WTC11 (cell line): ENCODE data around the gene DCT. TPM values are rescaled to one million over a fixed set of nuclear protein-coding genes. Genes with fewer than 3 reads are reported as not detected.

ENCODE experiments used
- ATAC-seq: fragments of 200-7000 bp; cut with Tn5 transposase; 2 replicates; pipeline ENCODE4 v1.10.0; 2021; ENCODE audit warnings: mild to moderate bottlenecking, moderate library complexity
- CTCF ChIA-PET: fragments of 300-600 bp; sonication (Branson Sonifier 250); formaldehyde crosslinking; loops from one replicate; lab custom pipeline; 2021; ENCODE audit warnings: antibody characterized with exemption; lab: Charles Lee
- POLR2A ChIA-PET: fragments of 350-600 bp; sonication (Branson Sonifier 250); formaldehyde crosslinking; loops from one replicate; lab custom pipeline; 2021; ENCODE audit warnings: antibody characterized with exemption; lab: Charles Lee
- DNase-seq: peaks from one replicate; pipeline ENCODE4 v3.0.0; 2021; ENCODE audit warnings: low spot score
- H3K27ac Mint-ChIP-seq: 2 replicates; pipeline ENCODE4 v1.8.0; 2021; ENCODE audit warnings: mixed read lengths
- H3K27me3 Mint-ChIP-seq: 2 replicates; pipeline ENCODE4 v1.8.0; 2021; ENCODE audit warnings: low read depth, mild to moderate bottlenecking, moderate library complexity, mixed read lengths
- H3K36me3 Mint-ChIP-seq: 2 replicates; pipeline ENCODE4 v1.8.0; 2021; ENCODE audit warnings: mixed read lengths
- H3K4me1 Mint-ChIP-seq: 2 replicates; pipeline ENCODE4 v1.8.0; 2022; ENCODE audit warnings: mixed read lengths
- H3K4me3 Mint-ChIP-seq: 2 replicates; pipeline ENCODE4 v1.8.0; 2021; ENCODE audit warnings: mild to moderate bottlenecking, moderate library complexity, mixed read lengths
- H3K9me3 Mint-ChIP-seq: 2 replicates; pipeline ENCODE4 v1.8.0; 2021; ENCODE audit warnings: mixed read lengths
- ATF2 ChIP-seq: sonication (generic); formaldehyde crosslinking; IDR thresholded peaks from 2 replicates; pipeline ENCODE4 v1.8.1; 2022; ENCODE audit warnings: low read depth, missing genetic modification reagents, borderline replicate concordance
- ATF3 ChIP-seq: sonication (generic); formaldehyde crosslinking; conservative IDR thresholded peaks from 2 replicates; pipeline ENCODE4 v1.8.1; 2022; ENCODE audit warnings: mild to moderate bottlenecking, missing genetic modification reagents
- ATF6 ChIP-seq: sonication (generic); formaldehyde crosslinking; IDR thresholded peaks from 2 replicates; pipeline ENCODE4 v1.8.1; 2023; ENCODE audit warnings: mild to moderate bottlenecking, missing genetic modification reagents
- CBFB ChIP-seq: sonication (generic); formaldehyde crosslinking; IDR thresholded peaks from 2 replicates; pipeline ENCODE4 v1.8.1; 2022; ENCODE audit warnings: mild to moderate bottlenecking, low read depth, missing genetic modification reagents
- E2F1 ChIP-seq: sonication (generic); formaldehyde crosslinking; IDR thresholded peaks from 2 replicates; pipeline ENCODE4 v1.8.0; 2022; ENCODE audit warnings: mild to moderate bottlenecking, missing genetic modification reagents
- E2F4 ChIP-seq: sonication (generic); formaldehyde crosslinking; IDR thresholded peaks from 2 replicates; pipeline ENCODE4 v1.8.1; 2022; ENCODE audit warnings: low read depth, mild to moderate bottlenecking, moderate library complexity, missing genetic modification reagents, borderline replicate concordance
- EMX1 ChIP-seq: fragments of 250-450 bp; sonication (Bioruptor Pico); IDR thresholded peaks from 2 replicates; pipeline ENCODE4 v1.8.0; 2021; ENCODE audit warnings: mild to moderate bottlenecking
- ESRRA ChIP-seq: sonication (generic); formaldehyde crosslinking; IDR thresholded peaks from 2 replicates; pipeline ENCODE4 v1.8.1; 2022; ENCODE audit warnings: mild to moderate bottlenecking, missing genetic modification reagents, borderline replicate concordance
- ETV6 ChIP-seq: sonication (generic); formaldehyde crosslinking; IDR thresholded peaks from 2 replicates; pipeline ENCODE4 v1.8.1; 2022; ENCODE audit warnings: mild to moderate bottlenecking, missing genetic modification reagents
- FOXP1 ChIP-seq: sonication (generic); formaldehyde crosslinking; IDR thresholded peaks from 2 replicates; pipeline ENCODE4 v1.8.0; 2022; ENCODE audit warnings: missing genetic modification reagents, mild to moderate bottlenecking, moderate library complexity, borderline replicate concordance
- JUN ChIP-seq: sonication (generic); formaldehyde crosslinking; IDR thresholded peaks from 2 replicates; pipeline ENCODE4 v1.8.0; 2023; ENCODE audit warnings: mild to moderate bottlenecking, missing genetic modification reagents
- KAT7 ChIP-seq: sonication (generic); formaldehyde crosslinking; IDR thresholded peaks from 2 replicates; pipeline ENCODE4 v1.8.1; 2023; ENCODE audit warnings: missing genetic modification reagents, mild to moderate bottlenecking, borderline replicate concordance
- MAX ChIP-seq: sonication (generic); formaldehyde crosslinking; IDR thresholded peaks from 2 replicates; pipeline ENCODE4 v1.8.0; 2022; ENCODE audit warnings: mild to moderate bottlenecking, missing genetic modification reagents
- MYBL2 ChIP-seq: sonication (generic); formaldehyde crosslinking; IDR thresholded peaks from 2 replicates; pipeline ENCODE4 v1.8.1; 2023; ENCODE audit warnings: mild to moderate bottlenecking, moderate library complexity, missing genetic modification reagents
- PRDM15 ChIP-seq: sonication (generic); formaldehyde crosslinking; IDR thresholded peaks from 2 replicates; pipeline ENCODE4 v1.8.0; 2022; ENCODE audit warnings: missing genetic modification reagents
- SMAD4 ChIP-seq: sonication (generic); formaldehyde crosslinking; IDR thresholded peaks from 2 replicates; pipeline ENCODE4 v1.8.0; 2022; ENCODE audit warnings: mild to moderate bottlenecking, missing genetic modification reagents
- SOX15 ChIP-seq: fragments of 250-450 bp; sonication (Bioruptor Pico); IDR thresholded peaks from 2 replicates; pipeline ENCODE4 v1.9.0; 2021; ENCODE audit warnings: mild to moderate bottlenecking
- ZBTB43 ChIP-seq: sonication (generic); formaldehyde crosslinking; IDR thresholded peaks from 2 replicates; pipeline ENCODE4 v1.8.1; 2023; ENCODE audit warnings: mild to moderate bottlenecking, missing genetic modification reagents
- ZNF138 ChIP-seq: sonication (generic); formaldehyde crosslinking; conservative IDR thresholded peaks from 2 replicates; pipeline ENCODE4 v1.8.1; 2022; ENCODE audit warnings: mild to moderate bottlenecking, moderate library complexity, missing genetic modification reagents
- ZNF232 ChIP-seq: sonication (generic); formaldehyde crosslinking; IDR thresholded peaks from 2 replicates; pipeline ENCODE4 v1.8.0; 2022; ENCODE audit warnings: mild to moderate bottlenecking, missing genetic modification reagents
- ZNF317 ChIP-seq: sonication (generic); formaldehyde crosslinking; IDR thresholded peaks from 2 replicates; pipeline ENCODE4 v1.8.1; 2023; ENCODE audit warnings: low read depth, mild to moderate bottlenecking, moderate library complexity, missing genetic modification reagents, borderline replicate concordance
- ZNF396 ChIP-seq: fragments of 250-450 bp; sonication (Bioruptor Pico); IDR thresholded peaks from 2 replicates; pipeline ENCODE4 v1.8.0; 2021; ENCODE audit warnings: mild to moderate bottlenecking, moderate library complexity, borderline replicate concordance
- ZNF671 ChIP-seq: fragments of 250-450 bp; sonication (Bioruptor Pico); IDR thresholded peaks from 2 replicates; pipeline ENCODE4 v1.8.0; 2021; ENCODE audit warnings: mild to moderate bottlenecking
- total RNA-seq: library from RNA; stranded (reverse); gene quantifications from 3 replicates; pipeline ENCODE4 v1.2.3, GENCODE V29; 2021

The DCT gene
- total RNA-seq, 1 experiment from 2014 or later, result not detected

GRCh38 chr13:94408314-94409036 is 71.0 kb downstream of the DCT start (continued):
- no peak for TF ChIP-seq ZNF138 (CRISPR knock-in tag)
- no peak for TF ChIP-seq SOX15 (CRISPR knock-in tag)

GRCh38 chr13:94400874-94401273 is 78.6 kb downstream of the DCT start:
- Mint-ChIP-seq H3K9me3 (peaks cover 3% of the 10 kb centered on the region; the same call in 1 of the 2 replicates), H3K27ac (no peak overlapping the region), H3K27me3 (no peaks in the 10 kb centered on the region), H3K4me1 (peaks cover 12% of the 10 kb centered on the region), H3K4me3 (no peak overlapping the region), H3K36me3 (peaks cover 3% of the 10 kb centered on the region; the same call in 1 of the 2 replicates)
- ATAC-seq (peak; percentile 46), DNase-seq (no peak)
- ChIA-PET CTCF (interaction anchor here (1.4 kb wide), 1 partner anchor 16 kb away, joined by 4 read pairs; no protein-coding TSS in a partner anchor), POLR2A (no interaction called here)
- TF ChIP-seq ZNF232 (no peak), ZNF317 (no peak), ZNF671 (CRISPR knock-in tag) (no peak), FOXP1 (CRISPR knock-in tag) (no peak), MYBL2 (no peak), KAT7 (CRISPR knock-in tag) (no peak), SMAD4 (CRISPR knock-in tag) (no peak), ZBTB43 (no peak), EMX1 (CRISPR knock-in tag) (no peak), ATF3 (CRISPR knock-in tag) (no peak), ETV6 (CRISPR knock-in tag) (no peak), JUN (no peak), ESRRA (CRISPR knock-in tag) (no peak), PRDM15 (CRISPR knock-in tag) (no peak), MAX (CRISPR knock-in tag) (no peak)

GRCh38 chr13:94399812-94400211 is 79.7 kb downstream of the DCT start:
- Mint-ChIP-seq H3K27ac (no peak overlapping the region), H3K4me3 (no peak overlapping the region), H3K4me1 (peaks cover 12% of the 10 kb centered on the region), H3K27me3 (no peaks in the 10 kb centered on the region), H3K36me3 (peaks cover 3% of the 10 kb centered on the region; the same call in 1 of the 2 replicates), H3K9me3 (peaks cover 3% of the 10 kb centered on the region; the same call in 1 of the 2 replicates)
- ChIA-PET CTCF (interaction anchor here (1.4 kb wide), 1 partner anchor 17 kb away, joined by 4 read pairs; no protein-coding TSS in a partner anchor), POLR2A (no interaction called here)
- no peak for ATAC-seq
- DNase-seq, result no peak
- TF ChIP-seq SMAD4 (CRISPR knock-in tag) (no peak), ATF6 (CRISPR knock-in tag) (no peak), E2F4 (no peak), ZNF396 (CRISPR knock-in tag) (no peak), E2F1 (CRISPR knock-in tag) (no peak), ATF2 (CRISPR knock-in tag) (no peak), CBFB (CRISPR knock-in tag) (no peak)
